ENCODE data around the gene AOPEP. TPM values are rescaled to one million over a fixed set of nuclear protein-coding genes. Genes with fewer than 3 reads are reported as not detected.

The AOPEP gene
- total RNA-seq, 1 experiment from 2014 or later, result 14.4 TPM

- no peak for TF ChIP-seq PRDM15 (CRISPR knock-in tag; IDR thresholded peaks at IDR 0.05)
- TF ChIP-seq PREB (CRISPR knock-in tag; IDR thresholded peaks at IDR 0.05; ENCODE audit: borderline replicate concordance), result no peak
Measured at GRCh38 chr9:94703488-94704140, 22.9 kb upstream of the AOPEP start (continued).

GRCh38 chr9:94705162-94705702 lies 21.3 kb upstream of the AOPEP start:
- ATAC-seq (no peak), DNase-seq (ENCODE audit: low spot score) (no peak)
- no peak overlapping the region for H3K4me3 Mint-ChIP-seq
- ChIA-PET CTCF (interaction anchor here (0.6 to 2.2 kb wide), 5 partner anchors 24 to 422 kb away, joined by 3 to 9 read pairs (median 5); no protein-coding TSS in a partner anchor), POLR2A (interaction anchor here (0.6 kb wide), 1 partner anchor 343 kb away, joined by 5 read pairs; no protein-coding TSS in a partner anchor)
- H3K36me3 Mint-ChIP-seq, result no peaks in the 10 kb centered on the region
- no peaks in the 10 kb centered on the region for H3K9me3 Mint-ChIP-seq
- no peaks in the 10 kb centered on the region; the same call in 1 of the 2 replicates for H3K27me3 Mint-ChIP-seq (ENCODE audit: low read depth)
- H3K27ac Mint-ChIP-seq, result no peak overlapping the region
- H3K4me1 Mint-ChIP-seq, result no peaks in the 10 kb centered on the region
- no peak for TF ChIP-seq NFATC4 (CRISPR knock-in tag; IDR thresholded peaks at IDR 0.05)
- TF ChIP-seq USF2 (CRISPR knock-in tag; IDR thresholded peaks at IDR 0.05), result no peak
- TF ChIP-seq ZBTB21 (CRISPR knock-in tag; IDR thresholded peaks at IDR 0.05; ENCODE audit: borderline replicate concordance), result no peak
- no peak for TF ChIP-seq ARID4B (CRISPR knock-in tag; IDR thresholded peaks at IDR 0.05; ENCODE audit: borderline replicate concordance)
- no peak for TF ChIP-seq ELF4 (CRISPR knock-in tag; IDR thresholded peaks at IDR 0.05; ENCODE audit: low read depth)
- no peak for TF ChIP-seq JAZF1 (CRISPR knock-in tag; IDR thresholded peaks at IDR 0.05)
- TF ChIP-seq ZNF232 (CRISPR knock-in tag; IDR thresholded peaks at IDR 0.05), result no peak
- TF ChIP-seq IRF2 (CRISPR knock-in tag; IDR thresholded peaks at IDR 0.05; ENCODE audit: borderline replicate concordance, low read depth), result no peak
- no peak for TF ChIP-seq KAT7 (CRISPR knock-in tag; IDR thresholded peaks at IDR 0.05; ENCODE audit: borderline replicate concordance)
- no peak for TF ChIP-seq MYBL2 (CRISPR knock-in tag; IDR thresholded peaks at IDR 0.05)
- TF ChIP-seq HMGXB4 (CRISPR knock-in tag; IDR thresholded peaks at IDR 0.05), result no peak
- no peak for TF ChIP-seq JUN (CRISPR knock-in tag; IDR thresholded peaks at IDR 0.05)
- no peak for TF ChIP-seq ERG (CRISPR knock-in tag; IDR thresholded peaks at IDR 0.05)
- TF ChIP-seq ZNF317 (CRISPR knock-in tag; IDR thresholded peaks at IDR 0.05; ENCODE audit: borderline replicate concordance, low read depth), result no peak
- TF ChIP-seq CDX4 (CRISPR knock-in tag; IDR thresholded peaks at IDR 0.05; ENCODE audit: borderline replicate concordance), result no peak
- no peak for TF ChIP-seq ATF3 (CRISPR knock-in tag; conservative IDR thresholded peaks at IDR 0.05)

All from WTC11 (cell line).